Measurements from ENCODE around the gene PARD3B. TPM values are rescaled to one million over a fixed set of nuclear protein-coding genes. Genes with fewer than 3 reads are reported as not detected.

The PARD3B gene
- total RNA-seq, 1 experiment from 2014 or later = 3.9 TPM

DNA sequence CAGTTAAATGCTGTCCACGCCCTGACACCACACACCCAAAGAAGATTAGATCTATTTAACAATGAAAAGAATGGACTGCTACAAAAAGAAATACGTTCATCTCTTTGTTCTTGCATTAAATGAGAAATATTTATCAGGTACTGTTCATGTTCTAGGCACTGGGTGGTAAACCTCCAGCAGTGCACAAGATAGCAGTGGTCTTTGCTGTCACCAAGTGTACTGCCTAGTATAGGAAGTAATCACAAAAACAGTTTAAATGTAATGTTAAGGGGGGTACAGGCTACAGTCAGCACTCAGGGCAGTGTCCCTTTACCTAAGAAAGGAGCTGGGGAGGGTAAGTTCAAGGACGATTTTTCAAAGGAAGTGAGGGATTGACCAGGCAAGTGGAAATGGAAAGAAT, 443.6 kb downstream of the PARD3B start:
- ATAC-seq = no peak
- Histone ChIP-seq H3K27me3 (ENCODE audit: low read length) (no peaks in the 10 kb centered on the region), H3K4me1 (ENCODE audit: insufficient read depth, low read length) (no peaks in the 10 kb centered on the region), H3K9me2 (replicated peaks; ENCODE audit: low read length) (no peaks in the 10 kb centered on the region), H3K9ac (ENCODE audit: low read length) (no peak overlapping the region), H3K36me3 (ENCODE audit: low read depth, low read length) (no peaks in the 10 kb centered on the region), H3K4me2 (ENCODE audit: low read length) (no peak overlapping the region), H2AFZ (ENCODE audit: low read length) (no peak overlapping the region), H3K79me2 (ENCODE audit: low read length) (no peaks in the 10 kb centered on the region), H3K9me3 (ENCODE audit: low read length) (no peaks in the 10 kb centered on the region), H3K27ac (ENCODE audit: low read length) (no peak overlapping the region), H4K20me1 (ENCODE audit: low read length) (no peaks in the 10 kb centered on the region), H3F3A (ENCODE audit: low read length, unreplicated experiment) (no peaks in the 10 kb centered on the region), H3K4me3 (ENCODE audit: low read length) (no peak overlapping the region)
- no TSS peak for BruUV-seq (replicated peaks)
- TF ChIP-seq EZH2 (IDR thresholded peaks at IDR 0.05; ENCODE audit: low read length, unreplicated experiment) (no peak), EZH2phosphoT487 (IDR thresholded peaks at IDR 0.05; ENCODE audit: borderline replicate concordance, low read length) (no peak)
- TF ChIP-seq, protein P1, sequence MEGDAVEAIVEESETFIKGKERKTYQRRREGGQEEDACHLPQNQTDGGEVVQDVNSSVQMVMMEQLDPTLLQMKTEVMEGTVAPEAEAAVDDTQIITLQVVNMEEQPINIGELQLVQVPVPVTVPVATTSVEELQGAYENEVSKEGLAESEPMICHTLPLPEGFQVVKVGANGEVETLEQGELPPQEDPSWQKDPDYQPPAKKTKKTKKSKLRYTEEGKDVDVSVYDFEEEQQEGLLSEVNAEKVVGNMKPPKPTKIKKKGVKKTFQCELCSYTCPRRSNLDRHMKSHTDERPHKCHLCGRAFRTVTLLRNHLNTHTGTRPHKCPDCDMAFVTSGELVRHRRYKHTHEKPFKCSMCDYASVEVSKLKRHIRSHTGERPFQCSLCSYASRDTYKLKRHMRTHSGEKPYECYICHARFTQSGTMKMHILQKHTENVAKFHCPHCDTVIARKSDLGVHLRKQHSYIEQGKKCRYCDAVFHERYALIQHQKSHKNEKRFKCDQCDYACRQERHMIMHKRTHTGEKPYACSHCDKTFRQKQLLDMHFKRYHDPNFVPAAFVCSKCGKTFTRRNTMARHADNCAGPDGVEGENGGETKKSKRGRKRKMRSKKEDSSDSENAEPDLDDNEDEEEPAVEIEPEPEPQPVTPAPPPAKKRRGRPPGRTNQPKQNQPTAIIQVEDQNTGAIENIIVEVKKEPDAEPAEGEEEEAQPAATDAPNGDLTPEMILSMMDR (conservative IDR thresholded peaks at IDR 0.05; ENCODE audit: low read depth, low read length) = no peak
- intact Hi-C loops (cut with micrococcal nuclease) = no loop called here
- ChIA-PET POLR2A (ENCODE audit: unreplicated experiment) (no interaction called here), CTCF (no interaction called here)
- no peak for DNase-seq

DNA sequence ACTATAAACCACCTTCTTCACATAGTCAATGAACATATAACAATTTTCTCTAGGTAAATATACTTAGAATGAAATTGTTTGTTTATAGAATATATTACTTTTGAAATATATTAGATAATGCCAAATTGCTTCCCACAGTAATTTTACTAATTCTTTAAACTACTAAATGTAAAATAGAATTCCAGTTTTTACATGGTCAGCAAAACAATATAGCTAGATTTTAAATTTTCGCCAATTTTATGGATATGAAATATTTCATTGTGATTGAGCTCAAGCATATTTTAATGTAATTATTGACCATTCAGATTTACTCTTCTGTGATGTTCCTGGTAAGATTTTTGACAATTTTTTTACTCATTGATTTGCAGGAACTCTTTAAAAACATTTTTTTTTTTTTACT, 444.6 kb downstream of the PARD3B start:
- Histone ChIP-seq H2AFZ (ENCODE audit: low read length) (no peak overlapping the region), H4K20me1 (ENCODE audit: low read length) (no peaks in the 10 kb centered on the region), H3K27ac (ENCODE audit: low read length) (no peak overlapping the region), H3K79me2 (ENCODE audit: low read length) (no peaks in the 10 kb centered on the region), H3F3A (ENCODE audit: low read length, unreplicated experiment) (no peaks in the 10 kb centered on the region), H3K4me3 (ENCODE audit: low read length) (no peak overlapping the region), H3K36me3 (ENCODE audit: low read depth, low read length) (no peaks in the 10 kb centered on the region), H3K9ac (ENCODE audit: low read length) (no peak overlapping the region), H3K4me1 (ENCODE audit: insufficient read depth, low read length) (no peaks in the 10 kb centered on the region), H3K9me2 (replicated peaks; ENCODE audit: low read length) (no peaks in the 10 kb centered on the region), H3K4me2 (ENCODE audit: low read length) (no peak overlapping the region), H3K9me3 (ENCODE audit: low read length) (no peaks in the 10 kb centered on the region), H3K27me3 (ENCODE audit: low read length) (no peaks in the 10 kb centered on the region)
- ChIA-PET POLR2A (ENCODE audit: unreplicated experiment) (no interaction called here), CTCF (no interaction called here)
- DNase-seq (no peak), ATAC-seq (no peak)
- intact Hi-C loops (cut with micrococcal nuclease) = no loop called here
- TF ChIP-seq EZH2 (IDR thresholded peaks at IDR 0.05; ENCODE audit: low read length, unreplicated experiment) (no peak), EZH2phosphoT487 (IDR thresholded peaks at IDR 0.05; ENCODE audit: borderline replicate concordance, low read length) (no peak)
- TF ChIP-seq, protein P1 (conservative IDR thresholded peaks at IDR 0.05; ENCODE audit: low read depth, low read length) = no peak
- BruUV-seq (replicated peaks) = no TSS peak

DNA sequence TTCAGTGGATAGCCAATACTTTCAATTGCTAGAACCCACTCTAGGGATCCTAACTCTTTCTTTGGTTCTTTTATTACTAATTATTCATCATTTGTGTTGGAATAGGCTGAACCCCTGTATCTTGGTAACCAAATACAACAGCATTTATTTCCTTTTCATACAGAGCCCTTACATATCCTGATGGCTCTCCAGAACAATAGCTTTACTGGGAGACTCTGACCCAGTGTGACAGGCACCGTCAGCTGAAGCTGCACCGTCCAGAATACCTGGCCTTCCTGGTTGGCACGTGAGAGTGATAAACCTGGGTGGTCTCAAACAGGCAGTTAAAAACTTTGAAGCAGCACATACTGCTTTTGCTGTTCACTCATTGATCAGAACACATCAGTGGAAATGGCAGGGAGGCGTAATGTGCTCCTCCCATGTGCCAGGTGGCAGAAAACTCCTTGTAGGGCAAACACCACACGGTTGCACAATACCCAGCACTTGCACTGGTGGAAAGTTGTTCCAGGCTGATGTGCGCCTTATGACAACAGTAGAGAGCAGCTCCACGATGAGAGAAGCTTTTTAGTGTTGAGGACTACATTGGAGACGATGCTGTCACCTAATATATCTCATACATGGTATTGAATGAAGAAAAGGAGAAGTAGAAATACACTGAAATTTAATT, 456.2 kb downstream of the PARD3B start:
- Histone ChIP-seq H4K20me1 (ENCODE audit: low read length) (no peaks in the 10 kb centered on the region), H3K9me3 (ENCODE audit: low read length) (no peaks in the 10 kb centered on the region), H3K79me2 (ENCODE audit: low read length) (no peaks in the 10 kb centered on the region), H3K36me3 (ENCODE audit: low read depth, low read length) (no peaks in the 10 kb centered on the region), H3K4me3 (ENCODE audit: low read length) (no peak overlapping the region), H3K4me2 (ENCODE audit: low read length) (no peak overlapping the region), H2AFZ (ENCODE audit: low read length) (no peak overlapping the region), H3F3A (ENCODE audit: low read length, unreplicated experiment) (no peaks in the 10 kb centered on the region), H3K9me2 (replicated peaks; ENCODE audit: low read length) (no peaks in the 10 kb centered on the region), H3K27ac (ENCODE audit: low read length) (no peak overlapping the region), H3K9ac (ENCODE audit: low read length) (no peak overlapping the region), H3K4me1 (ENCODE audit: insufficient read depth, low read length) (no peaks in the 10 kb centered on the region), H3K27me3 (ENCODE audit: low read length) (no peaks in the 10 kb centered on the region)
- ChIA-PET POLR2A (ENCODE audit: unreplicated experiment) (no interaction called here), CTCF (no interaction called here)
- DNase-seq (no peak), ATAC-seq (no peak)
- no peak for TF ChIP-seq EZH2phosphoT487 (IDR thresholded peaks at IDR 0.05; ENCODE audit: borderline replicate concordance, low read length)
- TF ChIP-seq EZH2 (IDR thresholded peaks at IDR 0.05; ENCODE audit: low read length, unreplicated experiment) = no peak
- TF ChIP-seq, protein P1 (conservative IDR thresholded peaks at IDR 0.05; ENCODE audit: low read depth, low read length) = no peak
- BruUV-seq (replicated peaks) = no TSS peak
- intact Hi-C loops (cut with micrococcal nuclease) = no loop called here

Data from PC-3 (cell line).